HFFc6 (cell line): ENCODE measurements around the gene MEF2A. TPM values are rescaled to one million over a fixed set of nuclear protein-coding genes. Genes with fewer than 3 reads are reported as not detected.

Experiments
- DNase-seq: peaks from one replicate; pipeline ENCODE4 v3.0.0-alpha.2; 2018
- H3K27ac Mint-ChIP-seq: 2 replicates; pipeline ENCODE4 v1.8.0; 2020; ENCODE audit warnings: mild to moderate bottlenecking, mixed read lengths
- H3K27me3 Mint-ChIP-seq: 2 replicates; pipeline ENCODE4 v1.8.0; 2021; ENCODE audit warnings: mild to moderate bottlenecking, moderate library complexity, mixed read lengths; ENCODE audit not compliant: insufficient read depth
- H3K36me3 Mint-ChIP-seq: 2 replicates; pipeline ENCODE4 v1.8.0; 2021; ENCODE audit warnings: low read depth, mixed read lengths
- H3K4me1 Mint-ChIP-seq: 2 replicates; pipeline ENCODE4 v1.8.0; 2020; ENCODE audit warnings: low read depth, mixed read lengths
- H3K4me3 Mint-ChIP-seq: 2 replicates; pipeline ENCODE4 v1.8.0; 2020; ENCODE audit warnings: mild to moderate bottlenecking, moderate library complexity, mixed read lengths
- H3K9me3 Mint-ChIP-seq: 2 replicates; pipeline ENCODE4 v1.8.0; 2020; ENCODE audit warnings: mild to moderate bottlenecking, mixed read lengths
- total RNA-seq, 6 experiments: library from RNA; stranded (reverse); fragmentation: NEBNext Ultra II Directional; extraction: Animal tissue kit (Norgen Biotek cat#: 25700); gene quantifications; 2 replicates in 1 of 6; 3 replicates in 5 of 6; pipeline ENCODE4 v1.2.3, GENCODE V29; 2021
- TF ChIP-seq, protein P1 (sequence below): fragments of 200-600 bp; sonication (generic); IDR thresholded peaks from 2 replicates; pipeline ENCODE4 v1.5.0; 2021; ENCODE audit warnings: antibody characterized with exemption, mild to moderate bottlenecking

Gene MEF2A
- total RNA-seq, 6 experiments from 2014 or later = 22.8 to 25.8 (median 24.0) TPM

GRCh38 chr15:99546441-99547100 is 19.2 kb upstream of the MEF2A start:
- no peaks in the 10 kb centered on the region for H3K4me1 Mint-ChIP-seq
- TF ChIP-seq, protein P1, sequence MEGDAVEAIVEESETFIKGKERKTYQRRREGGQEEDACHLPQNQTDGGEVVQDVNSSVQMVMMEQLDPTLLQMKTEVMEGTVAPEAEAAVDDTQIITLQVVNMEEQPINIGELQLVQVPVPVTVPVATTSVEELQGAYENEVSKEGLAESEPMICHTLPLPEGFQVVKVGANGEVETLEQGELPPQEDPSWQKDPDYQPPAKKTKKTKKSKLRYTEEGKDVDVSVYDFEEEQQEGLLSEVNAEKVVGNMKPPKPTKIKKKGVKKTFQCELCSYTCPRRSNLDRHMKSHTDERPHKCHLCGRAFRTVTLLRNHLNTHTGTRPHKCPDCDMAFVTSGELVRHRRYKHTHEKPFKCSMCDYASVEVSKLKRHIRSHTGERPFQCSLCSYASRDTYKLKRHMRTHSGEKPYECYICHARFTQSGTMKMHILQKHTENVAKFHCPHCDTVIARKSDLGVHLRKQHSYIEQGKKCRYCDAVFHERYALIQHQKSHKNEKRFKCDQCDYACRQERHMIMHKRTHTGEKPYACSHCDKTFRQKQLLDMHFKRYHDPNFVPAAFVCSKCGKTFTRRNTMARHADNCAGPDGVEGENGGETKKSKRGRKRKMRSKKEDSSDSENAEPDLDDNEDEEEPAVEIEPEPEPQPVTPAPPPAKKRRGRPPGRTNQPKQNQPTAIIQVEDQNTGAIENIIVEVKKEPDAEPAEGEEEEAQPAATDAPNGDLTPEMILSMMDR = no peak
- no peak overlapping the region for H3K27ac Mint-ChIP-seq
- no peaks in the 10 kb centered on the region for H3K36me3 Mint-ChIP-seq
- no peaks in the 10 kb centered on the region for H3K9me3 Mint-ChIP-seq
- DNase-seq = no peak
- H3K4me3 Mint-ChIP-seq = no peak overlapping the region
- peaks cover 17% of the 10 kb centered on the region for H3K27me3 Mint-ChIP-seq

- TF ChIP-seq, protein P1 = no peak
- no peak overlapping the region for H3K4me3 Mint-ChIP-seq
- no peaks in the 10 kb centered on the region for H3K9me3 Mint-ChIP-seq
- H3K36me3 Mint-ChIP-seq = no peaks in the 10 kb centered on the region
- no peak overlapping the region for H3K27ac Mint-ChIP-seq
- no peak for DNase-seq
- H3K4me1 Mint-ChIP-seq = no peaks in the 10 kb centered on the region
- H3K27me3 Mint-ChIP-seq = peaks cover 21% of the 10 kb centered on the region
Observed at GRCh38 chr15:99547517-99547916, 18.3 kb upstream of the MEF2A start.

- Mint-ChIP-seq H3K36me3 (no peaks in the 10 kb centered on the region), H3K4me3 (no peak overlapping the region), H3K27ac (no peak overlapping the region), H3K4me1 (no peaks in the 10 kb centered on the region), H3K9me3 (no peaks in the 10 kb centered on the region), H3K27me3 (peaks cover 29% of the 10 kb centered on the region)
- TF ChIP-seq, protein P1 = no peak
- DNase-seq = no peak
Observed at GRCh38 chr15:99550077-99550476, 15.7 kb upstream of the MEF2A start.

- no peaks in the 10 kb centered on the region for H3K4me1 Mint-ChIP-seq
- no peak for DNase-seq
- TF ChIP-seq, protein P1 = no peak
- no peaks in the 10 kb centered on the region for H3K9me3 Mint-ChIP-seq
- H3K27me3 Mint-ChIP-seq = peaks cover 23% of the 10 kb centered on the region
- H3K27ac Mint-ChIP-seq = no peak overlapping the region
- H3K4me3 Mint-ChIP-seq = no peak overlapping the region
- no peaks in the 10 kb centered on the region for H3K36me3 Mint-ChIP-seq
Observed at GRCh38 chr15:99552111-99552510, 13.7 kb upstream of the MEF2A start.

- H3K27ac Mint-ChIP-seq = no peak overlapping the region
- peaks cover 14% of the 10 kb centered on the region for H3K4me1 Mint-ChIP-seq
- no peak overlapping the region for H3K4me3 Mint-ChIP-seq
- H3K9me3 Mint-ChIP-seq = no peaks in the 10 kb centered on the region
- TF ChIP-seq, protein P1 = no peak
- DNase-seq = no peak
- no peaks in the 10 kb centered on the region for H3K36me3 Mint-ChIP-seq
- peaks cover 14% of the 10 kb centered on the region; the same call in 1 of the 2 replicates for H3K27me3 Mint-ChIP-seq
Observed at GRCh38 chr15:99554880-99555488, 10.8 kb upstream of the MEF2A start.
